ENCODE data around the gene SAMD4B.

DNA sequence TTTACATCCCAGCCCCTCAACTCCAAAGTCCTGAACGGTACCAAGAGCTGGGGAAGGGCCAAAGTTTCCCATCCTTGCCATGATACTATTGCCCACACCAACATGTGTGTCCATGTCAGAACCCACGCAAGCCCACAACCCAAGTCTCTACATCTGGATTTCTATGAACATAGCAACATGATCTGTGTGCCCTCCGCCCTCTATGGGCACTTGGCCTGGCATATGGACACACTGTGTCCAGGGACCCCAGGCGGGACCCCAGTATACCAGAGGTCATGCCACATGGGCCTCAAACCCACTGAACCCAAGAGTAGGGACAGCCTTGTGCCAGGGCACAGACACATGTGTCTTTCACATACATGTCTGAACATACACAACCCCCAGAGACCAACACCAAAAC lies 23.5 kb upstream of the SAMD4B start:
- TF ChIP-seq, protein P1, sequence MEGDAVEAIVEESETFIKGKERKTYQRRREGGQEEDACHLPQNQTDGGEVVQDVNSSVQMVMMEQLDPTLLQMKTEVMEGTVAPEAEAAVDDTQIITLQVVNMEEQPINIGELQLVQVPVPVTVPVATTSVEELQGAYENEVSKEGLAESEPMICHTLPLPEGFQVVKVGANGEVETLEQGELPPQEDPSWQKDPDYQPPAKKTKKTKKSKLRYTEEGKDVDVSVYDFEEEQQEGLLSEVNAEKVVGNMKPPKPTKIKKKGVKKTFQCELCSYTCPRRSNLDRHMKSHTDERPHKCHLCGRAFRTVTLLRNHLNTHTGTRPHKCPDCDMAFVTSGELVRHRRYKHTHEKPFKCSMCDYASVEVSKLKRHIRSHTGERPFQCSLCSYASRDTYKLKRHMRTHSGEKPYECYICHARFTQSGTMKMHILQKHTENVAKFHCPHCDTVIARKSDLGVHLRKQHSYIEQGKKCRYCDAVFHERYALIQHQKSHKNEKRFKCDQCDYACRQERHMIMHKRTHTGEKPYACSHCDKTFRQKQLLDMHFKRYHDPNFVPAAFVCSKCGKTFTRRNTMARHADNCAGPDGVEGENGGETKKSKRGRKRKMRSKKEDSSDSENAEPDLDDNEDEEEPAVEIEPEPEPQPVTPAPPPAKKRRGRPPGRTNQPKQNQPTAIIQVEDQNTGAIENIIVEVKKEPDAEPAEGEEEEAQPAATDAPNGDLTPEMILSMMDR (IDR thresholded peaks at IDR 0.05; ENCODE audit: insufficient read depth, low read length): no peak
- TF ChIP-seq GABPA (IDR thresholded peaks at IDR 0.05; ENCODE audit: low read depth): no peak
- TF ChIP-seq, protein P2, sequence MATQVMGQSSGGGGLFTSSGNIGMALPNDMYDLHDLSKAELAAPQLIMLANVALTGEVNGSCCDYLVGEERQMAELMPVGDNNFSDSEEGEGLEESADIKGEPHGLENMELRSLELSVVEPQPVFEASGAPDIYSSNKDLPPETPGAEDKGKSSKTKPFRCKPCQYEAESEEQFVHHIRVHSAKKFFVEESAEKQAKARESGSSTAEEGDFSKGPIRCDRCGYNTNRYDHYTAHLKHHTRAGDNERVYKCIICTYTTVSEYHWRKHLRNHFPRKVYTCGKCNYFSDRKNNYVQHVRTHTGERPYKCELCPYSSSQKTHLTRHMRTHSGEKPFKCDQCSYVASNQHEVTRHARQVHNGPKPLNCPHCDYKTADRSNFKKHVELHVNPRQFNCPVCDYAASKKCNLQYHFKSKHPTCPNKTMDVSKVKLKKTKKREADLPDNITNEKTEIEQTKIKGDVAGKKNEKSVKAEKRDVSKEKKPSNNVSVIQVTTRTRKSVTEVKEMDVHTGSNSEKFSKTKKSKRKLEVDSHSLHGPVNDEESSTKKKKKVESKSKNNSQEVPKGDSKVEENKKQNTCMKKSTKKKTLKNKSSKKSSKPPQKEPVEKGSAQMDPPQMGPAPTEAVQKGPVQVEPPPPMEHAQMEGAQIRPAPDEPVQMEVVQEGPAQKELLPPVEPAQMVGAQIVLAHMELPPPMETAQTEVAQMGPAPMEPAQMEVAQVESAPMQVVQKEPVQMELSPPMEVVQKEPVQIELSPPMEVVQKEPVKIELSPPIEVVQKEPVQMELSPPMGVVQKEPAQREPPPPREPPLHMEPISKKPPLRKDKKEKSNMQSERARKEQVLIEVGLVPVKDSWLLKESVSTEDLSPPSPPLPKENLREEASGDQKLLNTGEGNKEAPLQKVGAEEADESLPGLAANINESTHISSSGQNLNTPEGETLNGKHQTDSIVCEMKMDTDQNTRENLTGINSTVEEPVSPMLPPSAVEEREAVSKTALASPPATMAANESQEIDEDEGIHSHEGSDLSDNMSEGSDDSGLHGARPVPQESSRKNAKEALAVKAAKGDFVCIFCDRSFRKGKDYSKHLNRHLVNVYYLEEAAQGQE (IDR thresholded peaks at IDR 0.05; ENCODE audit: insufficient replicate concordance, low read depth): no peak
- TF ChIP-seq SPI1 (IDR thresholded peaks at IDR 0.05; ENCODE audit: borderline replicate concordance, low read depth): no peak
- no peak for TF ChIP-seq POLR2AphosphoS5 (IDR thresholded peaks at IDR 0.05; ENCODE audit: low read depth)

Measured in HL-60 (cell line).